CD14-positive monocyte (primary cell): ENCODE results near the gene TEFM. TPM values are rescaled to one million over a fixed set of nuclear protein-coding genes. Genes with fewer than 3 reads are reported as not detected.
A peak's percentile ranks its signal among the peaks of the same experiment; 100 is the strongest.

Experiments used
- DNase-seq, 3 donors: peaks; one replicate each; pipeline ENCODE4 v3.0.0-alpha.2; 2011 to 2022
- H2AFZ ChIP-seq: 2 replicates; pipeline ENCODE4 v1.6.0; 2012; ENCODE audit warnings: mild to moderate bottlenecking, low read depth, low read length, inconsistent platforms; ENCODE audit not compliant: insufficient read depth, poor library complexity, severe bottlenecking
- H3K27ac ChIP-seq, 2 donors: 1 replicate in 1 of 2; 2 replicates in 1 of 2; pipeline ENCODE4 v1.5.1; 2012 to 2013; ENCODE audit warnings: low read length in 2 of 2, control low read depth in 1 of 2, inconsistent platforms in 1 of 2, low read depth in 1 of 2, mild to moderate bottlenecking in 1 of 2
- H3K27me3 ChIP-seq, 2 donors: one replicate each; pipeline versions ENCODE4 v1.6.0 to v1.6.1; 2011 to 2013; ENCODE audit warnings: low read length in 2 of 2; ENCODE audit not compliant: control insufficient read depth in 2 of 2, insufficient read depth in 2 of 2
- H3K36me3 ChIP-seq, 2 donors: replicated peaks in 1 of 2; 1 replicate in 1 of 2; 2 replicates in 1 of 2; pipeline versions ENCODE4 v1.5.1 to v1.6.1; 2012 to 2013; ENCODE audit warnings: low read length in 2 of 2, control low read depth in 1 of 2, inconsistent platforms in 1 of 2, mild to moderate bottlenecking in 1 of 2; ENCODE audit not compliant: insufficient read depth in 2 of 2, control insufficient read depth in 1 of 2
- H3K4me1 ChIP-seq, 2 donors: 1 replicate in 1 of 2; 2 replicates in 1 of 2; pipeline versions ENCODE4 v1.5.1 to v1.6.1; 2012 to 2013; ENCODE audit warnings: low read length in 2 of 2, control low read depth in 1 of 2, inconsistent platforms in 1 of 2, mild to moderate bottlenecking in 1 of 2, moderate library complexity in 1 of 2; ENCODE audit not compliant: insufficient read depth in 2 of 2, control insufficient read depth in 1 of 2
- H3K4me2 ChIP-seq: replicated peaks from 2 replicates; pipeline ENCODE3; 2012; ENCODE audit warnings: low read length, moderate library complexity, mild to moderate bottlenecking; ENCODE audit not compliant: poor library complexity, severe bottlenecking; ENCODE audit errors: extremely low read depth
- H3K4me3 ChIP-seq, 3 experiments: fragments of 200-600 bp in 1 of 3; sonication (generic) in 1 of 3; replicated peaks in 1 of 3; 1 replicate in 2 of 3; 2 replicates in 1 of 3; pipeline ENCODE4 v1.5.1; 2011 to 2013; ENCODE audit warnings: low read length in 3 of 3, mild to moderate bottlenecking in 3 of 3, control low read depth in 2 of 3, low read depth in 2 of 3, inconsistent platforms in 1 of 3, moderate library complexity in 1 of 3
- H3K79me2 ChIP-seq: 2 replicates; pipeline ENCODE4 v1.6.0; 2012; ENCODE audit warnings: mild to moderate bottlenecking, control low read depth, inconsistent platforms, low read length, moderate library complexity; ENCODE audit not compliant: insufficient read depth
- H3K9ac ChIP-seq: 2 replicates; pipeline ENCODE4 v1.6.0; 2017; ENCODE audit warnings: low read length, mild to moderate bottlenecking; ENCODE audit not compliant: insufficient read depth, poor library complexity, severe bottlenecking
- H3K9me3 ChIP-seq, 2 donors: replicated peaks in 1 of 2; 1 replicate in 1 of 2; 2 replicates in 1 of 2; pipeline versions ENCODE4 v1.5.1 to v1.6.1; 2012 to 2013; ENCODE audit warnings: low read length in 2 of 2, control low read depth in 1 of 2; ENCODE audit not compliant: control insufficient read depth in 1 of 2, insufficient read depth in 1 of 2
- H4K20me1 ChIP-seq: 2 replicates; pipeline ENCODE4 v1.6.0; 2012; ENCODE audit warnings: mild to moderate bottlenecking, low read length, control low read depth, moderate library complexity; ENCODE audit not compliant: insufficient read depth
- H3K27ac Mint-ChIP-seq, 7 donors: one replicate each; pipeline ENCODE4 v1.8.0; 2020; ENCODE audit warnings: mild to moderate bottlenecking in 7 of 7, mixed read lengths in 7 of 7, moderate library complexity in 6 of 7, inconsistent platforms in 2 of 7
- H3K27me3 Mint-ChIP-seq, 3 donors: one replicate each; pipeline ENCODE4 v1.8.0; 2021 to 2022; ENCODE audit warnings: low read depth in 3 of 3, mild to moderate bottlenecking in 3 of 3, mixed read lengths in 3 of 3, moderate library complexity in 3 of 3, inconsistent platforms in 1 of 3
- H3K36me3 Mint-ChIP-seq, 2 donors: one replicate each; pipeline ENCODE4 v1.8.0; 2020; ENCODE audit warnings: mixed read lengths in 2 of 2, inconsistent platforms in 1 of 2, mild to moderate bottlenecking in 1 of 2
- H3K4me1 Mint-ChIP-seq: one replicate; pipeline ENCODE4 v1.8.0; 2020; ENCODE audit warnings: mild to moderate bottlenecking, mixed read lengths
- H3K4me3 Mint-ChIP-seq, 2 donors: one replicate each; pipeline ENCODE4 v1.8.0; 2020; ENCODE audit warnings: mild to moderate bottlenecking in 2 of 2, mixed read lengths in 2 of 2, moderate library complexity in 1 of 2
- H3K9me3 Mint-ChIP-seq, 7 donors: one replicate each; pipeline ENCODE4 v1.8.0; 2020 to 2022; ENCODE audit warnings: mixed read lengths in 7 of 7, mild to moderate bottlenecking in 6 of 7, moderate library complexity in 6 of 7, inconsistent platforms in 2 of 7
- CTCF ChIP-seq: fragments of 200-600 bp; IDR thresholded peaks from one replicate; pipeline ENCODE4 v1.8.0; 2022; ENCODE audit warnings: antibody characterized with exemption, mild to moderate bottlenecking
- WGBS: methylation state at CpG from one replicate; pipeline ENCODE4 v1.1.5; 2013; ENCODE audit warnings: missing lambda C conversion rate; ENCODE audit not compliant: insufficient coverage; 5-methylcytosine and 5-hydroxymethylcytosine counted together
- intact Hi-C, 2 donors: fragments of 100-400 bp; cut with micrococcal nuclease; formaldehyde crosslinking; loops; one replicate each; pipeline versions ENCODE4 v1.15.0 to v1.15.1; 2023
- polyA plus RNA-seq, 3 donors: library from polyadenylated mRNA; depleted of rRNA in 1 of 3; unstranded in 2 of 3; stranded (reverse) in 1 of 3; fragments of 300-500 nt in 2 of 3; fragments of >200 nt in 1 of 3; fragmentation: Illumina TruSeq in 2 of 3; gene quantifications; 1 replicate in 2 of 3; 2 replicates in 1 of 3; pipeline ENCODE4 v1.2.3, GENCODE V29; 2012 to 2021

TEFM gene
- polyA plus RNA-seq, 3 donors = 6.5 to 14.6 (median 10.0) TPM

GRCh38 chr17:30920282-30920681 is 14.2 kb upstream of the TEFM start:
- Histone ChIP-seq H3K4me1 (peaks cover 14 to 38% of the 10 kb centered on the region in 2 donors), H2AFZ (no peak overlapping the region), H3K4me3 (no peak overlapping the region), H3K27me3 (no peaks in the 10 kb centered on the region), H3K79me2 (peaks cover 17% of the 10 kb centered on the region), H3K9ac (no peak overlapping the region), H3K36me3 (peaks cover 9 to 13% of the 10 kb centered on the region in 2 donors), H3K4me2 (no peak overlapping the region), H3K9me3 (no peaks in the 10 kb centered on the region), H3K27ac (no peak overlapping the region), H4K20me1 (peaks cover 19% of the 10 kb centered on the region)
- peaks cover 16 to 22% (median 16%) of the 10 kb centered on the region in 3 donors for H3K27me3 Mint-ChIP-seq
- H3K36me3 Mint-ChIP-seq = peaks cover 11 to 27% of the 10 kb centered on the region in 2 donors
- intact Hi-C loops = loop anchor here (5.0 to 10.0 kb wide), 2 partner anchors 52 to 55 kb away; partner anchors contain the start of gene RNF135 (in 2 of the 2)
- H3K9me3 Mint-ChIP-seq = no peaks in the 10 kb centered on the region
- 77% methylated on average over 2 of the region's 4 CpGs for WGBS
- H3K4me1 Mint-ChIP-seq = peaks cover 30% of the 10 kb centered on the region
- no peak for TF ChIP-seq CTCF
- peak overlapping the region in 1 of 2 donors; percentile 6 for H3K4me3 Mint-ChIP-seq
- DNase-seq = no peak
- H3K27ac Mint-ChIP-seq = peak overlapping the region in 1 of 7 donors; percentile 41

- Mint-ChIP-seq H3K9me3 (no peaks in the 10 kb centered on the region), H3K27ac (no peak overlapping the region), H3K36me3 (peaks cover 0 to 5% of the 10 kb centered on the region in 2 donors), H3K27me3 (peaks cover 7 to 16% (median 10%) of the 10 kb centered on the region in 3 donors), H3K4me3 (no peak overlapping the region), H3K4me1 (peaks cover 11% of the 10 kb centered on the region)
- no peaks in the 10 kb centered on the region for H3K27me3 ChIP-seq
- TF ChIP-seq CTCF = no peak
- H3K9me3 ChIP-seq = no peaks in the 10 kb centered on the region
- H3K4me3 ChIP-seq = no peak overlapping the region
- intact Hi-C loops = no loop called here
- no peak overlapping the region for H3K9ac ChIP-seq
- H3K27ac ChIP-seq = no peak overlapping the region
- no peaks in the 10 kb centered on the region for H4K20me1 ChIP-seq
- DNase-seq = no peak
- H3K4me1 ChIP-seq = peaks cover 7 to 16% of the 10 kb centered on the region in 2 donors
- no peaks in the 10 kb centered on the region for H3K36me3 ChIP-seq
- no peak overlapping the region for H2AFZ ChIP-seq
- peaks cover 5% of the 10 kb centered on the region for H3K79me2 ChIP-seq
- no peak overlapping the region for H3K4me2 ChIP-seq
Observed at GRCh38 chr17:30917050-30917449, 11.0 kb upstream of the TEFM start.
